ENCODE data around the gene CAPS2. TPM values are rescaled to one million over a fixed set of nuclear protein-coding genes. Genes with fewer than 3 reads are reported as not detected.
"Not testable (repeated sequence)": the region's sequence is repeated elsewhere in the genome, so short reads cannot be mapped to it uniquely, and the experiment has no call there.

CAPS2 gene
- polyA plus RNA-seq, 1 donor (not counting 4 experiments of a cell fraction or from before 2014, with no cell fraction given), result 2.2 TPM

GRCh38 chr12:75350413-75350812, 20.3 kb upstream of the CAPS2 start:
- Histone ChIP-seq H3K4me1 (ENCODE audit: control insufficient read depth, extremely low read depth, insufficient read depth, low read length) (peaks cover 3% of the 10 kb centered on the region), H4K20me1 (ENCODE audit: control insufficient read depth, extremely low read depth, insufficient read depth, low read length) (no peaks in the 10 kb centered on the region), H3K9me1 (ENCODE audit: control insufficient read depth, extremely low read depth, insufficient read depth, low read length) (no peaks in the 10 kb centered on the region), H3K27me3 (ENCODE audit: control insufficient read depth, extremely low read depth, insufficient read depth, low read length) (no peaks in the 10 kb centered on the region), H3K9me3 (ENCODE audit: control insufficient read depth, low read depth, low read length) (no peaks in the 10 kb centered on the region), H3K4me3 (ENCODE audit: control insufficient read depth in 2 of 3, extremely low read depth in 1 of 3, insufficient read depth in 2 of 3, low read depth in 1 of 3, low read length in 3 of 3) (no peak overlapping the region), H3K9ac (ENCODE audit: control insufficient read depth, extremely low read depth, insufficient read depth, low read length) (no peak overlapping the region), H3K79me2 (ENCODE audit: control insufficient read depth, insufficient read depth, low read length) (no peaks in the 10 kb centered on the region), H3K36me3 (ENCODE audit: control insufficient read depth in 2 of 2, extremely low read depth in 1 of 2, insufficient read depth in 2 of 2, low read length in 2 of 2) (no peaks in the 10 kb centered on the region), H3K4me2 (ENCODE audit: control insufficient read depth, extremely low read depth, insufficient read depth, low read depth, low read length) (no peak overlapping the region), H3K27ac (ENCODE audit: control insufficient read depth, insufficient read depth, low read length) (no peak overlapping the region), H2AFZ (ENCODE audit: control insufficient read depth, low read length) (no peak overlapping the region)
- dilution Hi-C loops (cut with MboI; ENCODE audit: extremely low pct_ligation_motif_present, low sequenced_read_pairs), result no loop called here
- FAIRE-seq (no peak), DNase-seq (ENCODE audit: low read depth, low spot score) (no peak)
- TF ChIP-seq CTCF (optimal IDR thresholded peaks at IDR 0.05 in 1 of 3, IDR thresholded peaks at IDR 0.05 in 1 of 3, conservative IDR thresholded peaks at IDR 0.05 in 1 of 3; ENCODE audit: extremely low read depth in 1 of 3, insufficient read depth in 2 of 3, low read length in 3 of 3), result no peak
- no peak for TF ChIP-seq EZH2 (IDR thresholded peaks at IDR 0.05; ENCODE audit: low read length)

GRCh38 chr12:75349946-75350345, 19.8 kb upstream of the CAPS2 start:
- no peaks in the 10 kb centered on the region for H3K36me3 ChIP-seq (ENCODE audit: control insufficient read depth in 2 of 2, extremely low read depth in 1 of 2, insufficient read depth in 2 of 2, low read length in 2 of 2)
- no peak overlapping the region for H2AFZ ChIP-seq (ENCODE audit: control insufficient read depth, low read length)
- H3K4me1 ChIP-seq (ENCODE audit: control insufficient read depth, extremely low read depth, insufficient read depth, low read length), result peaks cover 4% of the 10 kb centered on the region
- no peaks in the 10 kb centered on the region for H4K20me1 ChIP-seq (ENCODE audit: control insufficient read depth, extremely low read depth, insufficient read depth, low read length)
- H3K4me2 ChIP-seq (ENCODE audit: control insufficient read depth, extremely low read depth, insufficient read depth, low read depth, low read length), result no peak overlapping the region
- H3K9ac ChIP-seq (ENCODE audit: control insufficient read depth, extremely low read depth, insufficient read depth, low read length), result no peak overlapping the region
- H3K27ac ChIP-seq (ENCODE audit: control insufficient read depth, insufficient read depth, low read length), result no peak overlapping the region
- TF ChIP-seq CTCF (optimal IDR thresholded peaks at IDR 0.05 in 1 of 3, IDR thresholded peaks at IDR 0.05 in 1 of 3, conservative IDR thresholded peaks at IDR 0.05 in 1 of 3; ENCODE audit: extremely low read depth in 1 of 3, insufficient read depth in 2 of 3, low read length in 3 of 3) (no peak), EZH2 (IDR thresholded peaks at IDR 0.05; ENCODE audit: low read length) (no peak)
- dilution Hi-C loops (cut with MboI; ENCODE audit: extremely low pct_ligation_motif_present, low sequenced_read_pairs), result no loop called here
- no peak for DNase-seq (ENCODE audit: low read depth, low spot score)
- no peaks in the 10 kb centered on the region for H3K9me1 ChIP-seq (ENCODE audit: control insufficient read depth, extremely low read depth, insufficient read depth, low read length)
- no peaks in the 10 kb centered on the region for H3K27me3 ChIP-seq (ENCODE audit: control insufficient read depth, extremely low read depth, insufficient read depth, low read length)
- no peak for FAIRE-seq
- H3K79me2 ChIP-seq (ENCODE audit: control insufficient read depth, insufficient read depth, low read length), result no peaks in the 10 kb centered on the region
- no peaks in the 10 kb centered on the region for H3K9me3 ChIP-seq (ENCODE audit: control insufficient read depth, low read depth, low read length)
- no peak overlapping the region for H3K4me3 ChIP-seq (ENCODE audit: control insufficient read depth in 2 of 3, extremely low read depth in 1 of 3, insufficient read depth in 2 of 3, low read depth in 1 of 3, low read length in 3 of 3)

DNA sequence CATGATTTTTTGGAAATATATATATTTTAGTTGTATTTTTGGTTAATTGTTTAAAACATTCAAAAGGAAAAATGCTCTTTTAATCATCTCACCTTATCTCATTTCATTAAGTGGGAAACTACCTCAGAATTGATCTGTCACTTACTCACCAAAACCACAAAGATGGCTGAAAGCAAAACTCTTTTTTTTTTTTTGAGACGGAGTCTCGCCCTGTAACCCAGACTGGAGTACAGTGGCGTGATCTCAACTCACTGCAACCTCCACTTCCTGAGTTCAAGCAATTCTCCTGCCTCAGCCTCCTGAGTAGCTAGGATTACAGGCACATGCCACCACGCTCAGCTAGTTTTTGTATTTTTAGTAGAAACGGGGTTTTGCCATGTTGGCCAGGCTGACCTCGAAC, 16.1 kb upstream of the CAPS2 start:
- DNase-seq (ENCODE audit: low read depth, low spot score); H3K79me2 ChIP-seq (ENCODE audit: control insufficient read depth, insufficient read depth, low read length); H3K4me3 ChIP-seq (ENCODE audit: control insufficient read depth in 2 of 3, extremely low read depth in 1 of 3, insufficient read depth in 2 of 3, low read depth in 1 of 3, low read length in 3 of 3); H3K27me3 ChIP-seq (ENCODE audit: control insufficient read depth, extremely low read depth, insufficient read depth, low read length); FAIRE-seq; H3K36me3 ChIP-seq (ENCODE audit: control insufficient read depth in 2 of 2, extremely low read depth in 1 of 2, insufficient read depth in 2 of 2, low read length in 2 of 2); H2AFZ ChIP-seq (ENCODE audit: control insufficient read depth, low read length); H3K4me1 ChIP-seq (ENCODE audit: control insufficient read depth, extremely low read depth, insufficient read depth, low read length); H4K20me1 ChIP-seq (ENCODE audit: control insufficient read depth, extremely low read depth, insufficient read depth, low read length); H3K4me2 ChIP-seq (ENCODE audit: control insufficient read depth, extremely low read depth, insufficient read depth, low read depth, low read length); H3K9me3 ChIP-seq (ENCODE audit: control insufficient read depth, low read depth, low read length); H3K27ac ChIP-seq (ENCODE audit: control insufficient read depth, insufficient read depth, low read length); H3K9me1 ChIP-seq (ENCODE audit: control insufficient read depth, extremely low read depth, insufficient read depth, low read length); dilution Hi-C loops (cut with MboI; ENCODE audit: extremely low pct_ligation_motif_present, low sequenced_read_pairs); H3K9ac ChIP-seq (ENCODE audit: control insufficient read depth, extremely low read depth, insufficient read depth, low read length): not testable (repeated sequence)
